Panc1 (cell line): Measurements from ENCODE around the gene ZNF724. TPM values are rescaled to one million over a fixed set of nuclear protein-coding genes. Genes with fewer than 3 reads are reported as not detected.
"Not testable (repeated sequence)": the region's sequence is repeated elsewhere in the genome, so short reads cannot be mapped to it uniquely, and the experiment has no call there.

Experiments
- ATAC-seq: fragments of 200-7000 bp; cut with Tn5 transposase; 2 replicates; pipeline ENCODE4 v1.9.1; 2020; ENCODE audit warnings: mild to moderate bottlenecking, moderate library complexity
- Bru-seq: library from RNA; stranded (reverse); fragments of 400-500 nt; gene quantifications from one replicate; lab custom pipeline; 2021; lab: Mats Ljungman, UMichigan
- BruChase-seq, 2 experiments: library from RNA; stranded (reverse); fragments of 400-500 nt; gene quantifications; one replicate each; lab custom pipeline; 2021; lab: Mats Ljungman, UMichigan
- BruUV-seq: library from RNA; stranded (reverse); fragments of 400-500 nt; replicated peaks from 2 replicates; lab custom pipeline; 2021; lab: Mats Ljungman, UMichigan
- CTCF ChIA-PET: fragments of 300-600 bp; sonication (Branson Sonifier 250); formaldehyde crosslinking; loops from one replicate; lab custom pipeline; 2022; ENCODE audit warnings: antibody characterized with exemption; lab: Charles Lee
- POLR2A ChIA-PET: fragments of 300-600 bp; sonication (Branson Sonifier 250); formaldehyde crosslinking; loops from one replicate; lab custom pipeline; 2022; ENCODE audit warnings: antibody characterized with exemption; lab: Charles Lee
- DNase-seq: peaks from one replicate; pipeline ENCODE4 v3.0.0-alpha.2; 2010; ENCODE audit warnings: low read depth, low spot score
- H3K27ac ChIP-seq: 2 replicates; pipeline ENCODE4 v1.5.1; 2011; ENCODE audit warnings: mild to moderate bottlenecking, low read length, inconsistent platforms
- H3K27me3 ChIP-seq: fragments of 200-500 bp; sonication (Bioruptor generic); 2 replicates; pipeline ENCODE4 v1.6.0; 2014; ENCODE audit warnings: low read length, inconsistent platforms; ENCODE audit not compliant: control insufficient read depth, insufficient read depth
- H3K36me3 ChIP-seq: fragments of 200-500 bp; sonication (Bioruptor generic); 2 replicates; pipeline ENCODE4 v1.5.1; 2014; ENCODE audit warnings: inconsistent platforms, mild to moderate bottlenecking, low read length, moderate library complexity; ENCODE audit not compliant: control insufficient read depth, insufficient read depth
- H3K4me1 ChIP-seq: 2 replicates; pipeline ENCODE4 v1.5.1; 2011; ENCODE audit warnings: inconsistent platforms, mild to moderate bottlenecking, low read length, moderate library complexity; ENCODE audit not compliant: control insufficient read depth, insufficient read depth
- H3K4me3 ChIP-seq, 2 experiments: 2 replicates each; pipeline ENCODE4 v1.5.1; 2011 to 2012; ENCODE audit warnings: low read depth in 2 of 2, low read length in 2 of 2, mild to moderate bottlenecking in 2 of 2, inconsistent platforms in 1 of 2, moderate library complexity in 1 of 2
- H3K9me3 ChIP-seq: fragments of 200-500 bp; sonication (Bioruptor generic); 2 replicates; pipeline ENCODE4 v1.5.1; 2014; ENCODE audit warnings: low read depth, mild to moderate bottlenecking, inconsistent platforms, low read length, moderate library complexity; ENCODE audit not compliant: control insufficient read depth, insufficient read depth
- CTCF ChIP-seq: fragments of 450-650 bp; IDR thresholded peaks from 2 replicates; pipeline ENCODE4 v1.5.1; 2017; ENCODE audit warnings: mild to moderate bottlenecking
- POLR2AphosphoS5 ChIP-seq: IDR thresholded peaks from 2 replicates; pipeline ENCODE4 v1.6.1; 2012; ENCODE audit warnings: mild to moderate bottlenecking, low read depth, low read length, moderate library complexity
- REST ChIP-seq, 2 experiments: IDR thresholded peaks; 2 replicates each; pipeline ENCODE4 v1.6.1; 2011 to 2012; ENCODE audit warnings: low read depth in 2 of 2, control low read depth in 1 of 2, low read length in 1 of 2, mild to moderate bottlenecking in 1 of 2, moderate library complexity in 1 of 2; ENCODE audit not compliant: insufficient read depth in 1 of 2
- SIN3A ChIP-seq: IDR thresholded peaks from 2 replicates; pipeline ENCODE4 v1.6.1; 2012; ENCODE audit warnings: low read depth, mild to moderate bottlenecking, low read length, moderate library complexity, borderline replicate concordance; ENCODE audit not compliant: insufficient read depth
- TCF7L2 ChIP-seq: IDR thresholded peaks from 2 replicates; pipeline ENCODE4 v1.6.1; 2011; ENCODE audit warnings: mild to moderate bottlenecking, low read depth, low read length, inconsistent platforms
- in situ Hi-C: cut with HindIII; loops from 2 replicates; pipeline ENCODE4 v1.10.0; 2016; ENCODE audit warnings: low sequenced_read_pairs, low pct_unique_long_range_greater_than_20kb
- intact Hi-C: fragments of 100-400 bp; cut with micrococcal nuclease; formaldehyde crosslinking; loops from one replicate; pipeline ENCODE4 v1.10.0; 2022; ENCODE audit not compliant: unreplicated experiment
- long read RNA-seq: library from polyadenylated mRNA; unstranded; transcript quantifications from one replicate; pipeline ENCODE4 v2.0.0, GENCODE V29; 2021; ENCODE audit not compliant: unreplicated experiment
- polyA plus RNA-seq: library from polyadenylated mRNA; unstranded; fragments of >200 nt; gene quantifications from one replicate; pipeline ENCODE4 v1.2.1, GENCODE V29; 2012; ENCODE audit warnings: missing spikeins; ENCODE audit not compliant: insufficient read length
- total RNA-seq: library from RNA; stranded (reverse); gene quantifications from one replicate; pipeline ENCODE4 v1.2.1, GENCODE V29; 2021; ENCODE audit not compliant: unreplicated experiment

ZNF724 gene
- total RNA-seq (11.0 TPM), Bru-seq, nascent RNA (percentile 88 among the genes with signal in this experiment), BruChase-seq, experiment 1, labeled RNA remaining after a 2-hour chase (percentile 97 among the genes with signal in this experiment), BruChase-seq, experiment 2, labeled RNA remaining after a 6-hour chase (percentile 94 among the genes with signal in this experiment)
- 1.0 TPM for polyA plus RNA-seq
- long read RNA-seq, transcript ZNF724-201 (4 exons, 2,764 nt), result major isoform, 7 of 10 reads
- long read RNA-seq, partial matches to known transcripts, result 0 of 10 reads
- long read RNA-seq, other reads (novel, unspliced or antisense), result 2 of 10 reads

- in situ Hi-C loops (no loop called here), intact Hi-C loops (no loop called here)
- H3K36me3 ChIP-seq, result no peaks in the 10 kb centered on the region
- peak within 1 kb of the TSS; percentile 87 for H3K27ac ChIP-seq
- BruUV-seq, result TSS peak; percentile 63
- ATAC-seq (peak; percentile 99), DNase-seq (peak; percentile 80)
- peak; percentile 64; the same call in 1 of the 2 replicates for TF ChIP-seq SIN3A
- TF ChIP-seq REST (IDR thresholded peaks at IDR 0.05; ENCODE audit: insufficient read depth in 1 of 2, low read depth in 2 of 2, low read length in 1 of 2), result no peak
- TF ChIP-seq POLR2AphosphoS5, result peak; percentile 61; the same call in 1 of the 2 replicates
- no peak for TF ChIP-seq CTCF
- TF ChIP-seq TCF7L2, result peak; percentile 41; the same call in 1 of the 2 replicates
- no peaks in the 10 kb centered on the region for H3K27me3 ChIP-seq
- ChIA-PET CTCF (interaction anchor here (0.6 kb wide), 1 partner anchor 19 kb away, joined by 7 read pairs; no protein-coding TSS in a partner anchor), POLR2A (no interaction called here)
- peaks cover 8% of the 10 kb centered on the region; the same call in 1 of the 2 replicates for H3K9me3 ChIP-seq
- no peaks in the 10 kb centered on the region for H3K4me1 ChIP-seq
- peak within 1 kb of the TSS; percentile 77 to 88 for H3K4me3 ChIP-seq
These were observed at the start of gene ZNF724 for GRCh38 chr19:23249911-23250649. Gene ZNF724 (minus strand): TSS chr19:23250394. CDS start chr19:23250242, 152 bp downstream.

GRCh38 chr19:23294141-23294540 lies 43.9 kb upstream of the ZNF724 start:
- H3K4me1 ChIP-seq, result no peaks in the 10 kb centered on the region
- intact Hi-C loops, result no loop called here
- no peaks in the 10 kb centered on the region for H3K27me3 ChIP-seq
- H3K27ac ChIP-seq, result no peak overlapping the region
- H3K9me3 ChIP-seq, result no peaks in the 10 kb centered on the region
- CTCF ChIA-PET, result no interaction called here
- no peak for DNase-seq
- no peak for ATAC-seq
- no peaks in the 10 kb centered on the region for H3K36me3 ChIP-seq
- TF ChIP-seq SIN3A, result no peak
- no peak for TF ChIP-seq CTCF
- TF ChIP-seq REST (IDR thresholded peaks at IDR 0.05; ENCODE audit: insufficient read depth in 1 of 2, low read depth in 2 of 2, low read length in 1 of 2), result no peak
- TF ChIP-seq POLR2AphosphoS5, result no peak
- no peak for TF ChIP-seq TCF7L2
- BruUV-seq, result no TSS peak
- in situ Hi-C loops, result no loop called here
- H3K4me3 ChIP-seq, result no peak overlapping the region
- POLR2A ChIA-PET, result no interaction called here

GRCh38 chr19:23289966-23290365 lies 39.8 kb upstream of the ZNF724 start:
- H3K4me1 ChIP-seq, DNase-seq, H3K36me3 ChIP-seq, H3K9me3 ChIP-seq, ATAC-seq, intact Hi-C loops, H3K27ac ChIP-seq, in situ Hi-C loops, CTCF ChIA-PET, H3K4me3 ChIP-seq, H3K27me3 ChIP-seq, BruUV-seq, POLR2A ChIA-PET: not testable (repeated sequence)
